Hepatocyte (in vitro differentiated cells): Measurements from ENCODE around the gene PFDN4. TPM values are rescaled to one million over a fixed set of nuclear protein-coding genes. Genes with fewer than 3 reads are reported as not detected.

ENCODE experiments used
- DNase-seq: peaks from one replicate; pipeline ENCODE4 v3.0.0-alpha.2; 2016; ENCODE audit warnings: low spot score
- H2AFZ ChIP-seq: fragments of 200-600 bp; sonication (generic); 2 replicates; pipeline ENCODE4 v1.6.0; 2016; ENCODE audit warnings: antibody characterized with exemption, mild to moderate bottlenecking
- H3K27ac ChIP-seq: fragments of 200-600 bp; sonication (generic); 2 replicates; pipeline ENCODE4 v1.5.1; 2016; ENCODE audit warnings: mild to moderate bottlenecking
- H3K27me3 ChIP-seq: fragments of 200-600 bp; sonication (generic); 2 replicates; pipeline ENCODE4 v1.6.1; 2016
- H3K36me3 ChIP-seq: fragments of 200-600 bp; sonication (generic); replicated peaks from 2 replicates; pipeline ENCODE4 v1.5.1; 2016; ENCODE audit warnings: low read depth; ENCODE audit not compliant: insufficient read depth
- H3K4me1 ChIP-seq: fragments of 200-600 bp; sonication (generic); 2 replicates; pipeline ENCODE4 v1.5.1; 2016; ENCODE audit warnings: mild to moderate bottlenecking, moderate library complexity; ENCODE audit not compliant: insufficient read depth
- H3K4me2 ChIP-seq: fragments of 200-600 bp; sonication (generic); 2 replicates; pipeline ENCODE4 v1.6.0; 2016
- H3K4me3 ChIP-seq: fragments of 200-600 bp; sonication (generic); 2 replicates; pipeline ENCODE4 v1.5.1; 2016; ENCODE audit warnings: mild to moderate bottlenecking
- H3K79me2 ChIP-seq: fragments of 200-600 bp; sonication (generic); 2 replicates; pipeline ENCODE4 v1.6.0; 2017; ENCODE audit warnings: mild to moderate bottlenecking
- H3K9me2 ChIP-seq: fragments of 200-600 bp; sonication (generic); replicated peaks from 2 replicates; pipeline ENCODE4 v1.6.0; 2017; ENCODE audit warnings: mild to moderate bottlenecking; ENCODE audit not compliant: insufficient read depth
- H3K9me3 ChIP-seq: fragments of 200-600 bp; sonication (generic); 2 replicates; pipeline ENCODE4 v1.5.1; 2016; ENCODE audit warnings: low read depth, mild to moderate bottlenecking
- H4K20me1 ChIP-seq: fragments of 200-600 bp; sonication (generic); 2 replicates; pipeline ENCODE4 v1.6.0; 2016; ENCODE audit warnings: mild to moderate bottlenecking; ENCODE audit not compliant: insufficient read depth, poor library complexity, severe bottlenecking
- EZH2 ChIP-seq: fragments of 200-600 bp; sonication (generic); IDR thresholded peaks from 2 replicates; pipeline ENCODE4 v1.6.1; 2016; ENCODE audit warnings: antibody characterized with exemption, mild to moderate bottlenecking, borderline replicate concordance
- EZH2phosphoT487 ChIP-seq: fragments of 200-600 bp; sonication (generic); IDR thresholded peaks from one replicate; pipeline ENCODE4 v1.6.1; 2018; ENCODE audit warnings: antibody characterized with exemption, mild to moderate bottlenecking, low read depth, moderate library complexity; ENCODE audit not compliant: unreplicated experiment, severe bottlenecking
- WGBS: methylation state at CpG from one replicate; pipeline ENCODE4 v1.1.6; 2016; ENCODE audit warnings: low lambda C conversion rate; ENCODE audit errors: missing lambda C conversion rate; 5-methylcytosine and 5-hydroxymethylcytosine counted together
- polyA plus RNA-seq: library from polyadenylated mRNA; unstranded; fragments of >200 nt; fragmentation: Nextera tagmentation; extraction: Ambion mirVana; gene quantifications from 2 replicates; pipeline ENCODE4 v1.2.1, GENCODE V29; 2016
- total RNA-seq: library from RNA; depleted of rRNA; stranded (reverse); fragments of >200 nt; gene quantifications from 2 replicates; pipeline ENCODE4 v1.2.3, GENCODE V29; 2014
- TF ChIP-seq, protein P1 (sequence below): fragments of 200-600 bp; sonication (generic); IDR thresholded peaks from 2 replicates; pipeline ENCODE4 v1.5.1; 2016; ENCODE audit warnings: antibody characterized with exemption, mild to moderate bottlenecking; ENCODE audit not compliant: poor library complexity

The PFDN4 gene
- total and polyA plus RNA-seq, 2 experiments from 2014 or later, result 40.0 to 121 TPM

DNA sequence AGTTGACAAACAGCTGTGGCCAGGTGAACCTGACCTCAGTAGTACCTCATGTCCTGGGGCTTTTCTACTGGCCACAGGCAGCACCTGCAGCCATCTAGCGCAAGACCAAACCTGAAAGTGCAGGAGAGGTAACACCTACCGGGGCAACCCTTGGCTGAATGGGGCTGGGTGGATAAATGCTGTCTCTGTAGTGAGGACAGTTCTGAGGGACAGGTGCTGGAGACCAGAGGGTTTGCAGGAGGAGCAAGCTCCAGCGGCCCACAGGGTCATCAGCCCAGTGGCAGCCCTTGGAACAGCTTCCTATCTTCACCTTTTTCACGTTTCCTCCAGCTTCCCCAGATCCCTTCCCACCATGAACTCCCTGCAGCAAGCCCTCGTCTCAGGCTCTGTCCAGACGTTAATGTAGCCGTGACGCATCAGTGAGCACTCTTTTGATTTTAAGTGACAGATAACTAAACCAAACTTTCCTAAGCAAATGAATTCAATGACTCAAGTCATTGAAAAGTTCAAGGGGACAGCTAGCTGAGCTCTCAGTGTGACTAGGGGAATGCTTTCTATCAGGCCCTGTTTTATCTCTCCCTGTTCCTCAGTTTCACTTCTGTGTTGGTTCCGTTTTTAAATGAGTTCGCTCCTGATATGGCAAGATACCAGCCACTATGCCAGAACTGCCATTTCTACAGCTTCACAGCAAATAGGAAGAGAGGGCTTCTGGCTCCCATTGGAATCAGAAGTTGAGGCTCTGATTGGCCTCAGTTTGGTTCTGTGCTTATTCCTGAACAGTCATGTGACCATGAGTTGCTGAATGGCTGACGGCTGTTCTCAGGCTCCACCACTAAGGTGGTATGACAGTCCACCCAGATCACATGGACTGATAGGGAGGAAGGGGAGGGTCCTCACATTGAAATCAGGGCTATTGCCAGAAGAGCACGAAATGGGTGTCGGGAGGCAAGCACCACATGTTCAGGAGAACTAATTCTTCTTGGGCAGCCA lies 12.1 kb upstream of the PFDN4 start:
- H2AFZ ChIP-seq, result no peak overlapping the region

DNA sequence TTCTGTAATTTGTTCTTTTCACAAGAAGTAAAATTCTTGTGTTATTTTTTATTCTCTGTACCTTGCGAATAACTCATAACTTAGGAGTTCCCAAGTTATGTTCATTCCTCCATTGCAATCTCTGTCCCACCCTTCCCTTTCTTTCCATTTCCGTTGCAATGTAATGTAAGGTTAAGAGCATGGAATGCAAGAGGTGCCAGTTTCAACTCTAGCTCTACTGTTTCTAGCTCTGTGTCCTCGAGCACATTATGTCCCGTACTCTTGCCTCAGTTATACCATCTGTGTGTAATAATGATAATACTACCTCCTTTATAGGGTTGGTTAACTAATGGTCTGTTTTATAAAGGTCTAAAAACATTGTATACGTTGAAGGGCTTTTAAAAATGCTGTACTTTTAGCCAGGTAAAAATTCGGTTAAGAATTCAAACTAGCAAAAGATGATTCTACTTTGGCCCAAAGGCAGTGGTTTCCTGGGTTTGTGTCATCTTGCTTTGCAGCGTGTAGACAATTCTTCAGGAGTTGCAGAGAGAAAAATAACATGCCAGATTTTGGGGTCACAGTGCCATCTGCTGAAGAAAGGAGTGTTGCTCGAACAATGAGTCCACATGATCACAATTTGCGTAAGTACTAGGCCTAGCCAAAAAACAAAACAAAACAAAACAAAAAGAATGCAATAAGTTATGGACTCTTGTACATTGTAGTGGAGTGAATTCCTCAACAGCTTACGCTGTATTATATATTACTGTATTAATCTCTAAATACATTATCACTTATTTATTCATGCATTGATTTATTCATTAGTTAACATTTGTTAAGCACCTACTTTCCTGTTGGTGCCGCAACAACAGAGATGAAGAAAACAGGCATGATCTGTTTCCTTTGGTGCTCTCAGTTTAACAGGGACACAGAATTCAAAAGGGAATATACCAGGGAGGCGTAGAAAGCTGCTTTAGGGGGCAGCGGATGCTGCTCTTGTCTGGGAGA lies 10.0 kb upstream of the PFDN4 start:
- Histone ChIP-seq H3K27ac (no peak overlapping the region), H2AFZ (no peak overlapping the region), H3K4me3 (no peak overlapping the region), H3K9me3 (no peaks in the 10 kb centered on the region), H3K4me2 (no peak overlapping the region), H3K27me3 (no peaks in the 10 kb centered on the region), H4K20me1 (no peaks in the 10 kb centered on the region), H3K9me2 (no peaks in the 10 kb centered on the region), H3K36me3 (no peaks in the 10 kb centered on the region), H3K4me1 (no peaks in the 10 kb centered on the region), H3K79me2 (no peaks in the 10 kb centered on the region)
- TF ChIP-seq EZH2phosphoT487 (no peak), EZH2 (no peak)
- TF ChIP-seq, protein P1, sequence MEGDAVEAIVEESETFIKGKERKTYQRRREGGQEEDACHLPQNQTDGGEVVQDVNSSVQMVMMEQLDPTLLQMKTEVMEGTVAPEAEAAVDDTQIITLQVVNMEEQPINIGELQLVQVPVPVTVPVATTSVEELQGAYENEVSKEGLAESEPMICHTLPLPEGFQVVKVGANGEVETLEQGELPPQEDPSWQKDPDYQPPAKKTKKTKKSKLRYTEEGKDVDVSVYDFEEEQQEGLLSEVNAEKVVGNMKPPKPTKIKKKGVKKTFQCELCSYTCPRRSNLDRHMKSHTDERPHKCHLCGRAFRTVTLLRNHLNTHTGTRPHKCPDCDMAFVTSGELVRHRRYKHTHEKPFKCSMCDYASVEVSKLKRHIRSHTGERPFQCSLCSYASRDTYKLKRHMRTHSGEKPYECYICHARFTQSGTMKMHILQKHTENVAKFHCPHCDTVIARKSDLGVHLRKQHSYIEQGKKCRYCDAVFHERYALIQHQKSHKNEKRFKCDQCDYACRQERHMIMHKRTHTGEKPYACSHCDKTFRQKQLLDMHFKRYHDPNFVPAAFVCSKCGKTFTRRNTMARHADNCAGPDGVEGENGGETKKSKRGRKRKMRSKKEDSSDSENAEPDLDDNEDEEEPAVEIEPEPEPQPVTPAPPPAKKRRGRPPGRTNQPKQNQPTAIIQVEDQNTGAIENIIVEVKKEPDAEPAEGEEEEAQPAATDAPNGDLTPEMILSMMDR, result peak; percentile 49
- WGBS, result 75% methylated on average over 13 of the region's 13 CpGs
- peak; percentile 52 for DNase-seq

More for the DNA sequence above, 12.1 kb upstream of the PFDN4 start:
- H3K27ac ChIP-seq, result no peak overlapping the region
- 80% methylated on average over 13 of the region's 13 CpGs for WGBS
- DNase-seq, result no peak
- H3K9me3 ChIP-seq, result no peaks in the 10 kb centered on the region
- no peaks in the 10 kb centered on the region for H3K79me2 ChIP-seq
- no peaks in the 10 kb centered on the region for H3K36me3 ChIP-seq
- H3K27me3 ChIP-seq, result no peaks in the 10 kb centered on the region
- H3K4me1 ChIP-seq, result no peaks in the 10 kb centered on the region
- H3K4me3 ChIP-seq, result no peak overlapping the region
- TF ChIP-seq EZH2phosphoT487 (no peak), EZH2 (no peak)
- TF ChIP-seq, protein P1, result no peak
- no peaks in the 10 kb centered on the region for H4K20me1 ChIP-seq
- no peaks in the 10 kb centered on the region for H3K9me2 ChIP-seq
- no peak overlapping the region for H3K4me2 ChIP-seq

- Histone ChIP-seq H2AFZ (no peak overlapping the region), H3K9me2 (no peaks in the 10 kb centered on the region), H3K27ac (no peak overlapping the region), H3K36me3 (no peaks in the 10 kb centered on the region), H4K20me1 (no peaks in the 10 kb centered on the region), H3K4me1 (no peaks in the 10 kb centered on the region), H3K27me3 (no peaks in the 10 kb centered on the region), H3K9me3 (no peaks in the 10 kb centered on the region), H3K4me2 (no peak overlapping the region), H3K79me2 (no peaks in the 10 kb centered on the region), H3K4me3 (no peak overlapping the region)
- no peak for DNase-seq
- WGBS, result 74% methylated on average over 6 of the region's 6 CpGs
- TF ChIP-seq, protein P1, result no peak
- TF ChIP-seq EZH2phosphoT487 (no peak), EZH2 (no peak)
Measured at GRCh38 chr20:54199283-54199682, 8.6 kb upstream of the PFDN4 start.
